HG02763 (cell line): ENCODE measurements around the gene RTF1.
A peak's percentile ranks its signal among the peaks of the same experiment; 100 is the strongest.
"Not testable (repeated sequence)": the region's sequence is repeated elsewhere in the genome, so short reads cannot be mapped to it uniquely, and the experiment has no call there.

Source experiments
- ATAC-seq: cut with Tn5 transposase; IDR thresholded peaks from one replicate; pipeline ENCODE4 v1.9.1; 2021; ENCODE audit warnings: mild to moderate bottlenecking, moderate library complexity; ENCODE audit not compliant: unreplicated experiment

Gene RTF1

GRCh38 chr15:41435037-41435786 is 18.3 kb downstream of the RTF1 start:
- ATAC-seq: no peak

DNA sequence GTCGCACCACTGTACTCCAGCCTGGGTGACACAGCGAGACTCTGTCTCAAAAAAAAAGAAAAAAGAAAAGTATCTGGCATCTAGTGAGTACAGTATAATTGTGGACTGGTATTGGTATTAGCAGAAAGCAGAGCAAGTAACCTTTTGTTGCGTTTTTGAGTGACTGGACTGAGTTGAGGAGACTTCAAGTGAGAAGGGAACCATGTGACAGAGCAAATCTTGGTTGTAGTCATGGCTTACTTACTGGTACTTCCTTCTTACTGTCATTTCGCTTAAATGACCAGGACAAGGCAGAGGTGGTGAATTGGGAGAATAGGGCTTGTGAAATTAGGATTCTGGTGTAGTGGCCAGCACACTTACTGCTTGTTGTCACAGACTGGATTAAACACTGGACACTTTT is 20.6 kb downstream of the RTF1 start:
- no peak for ATAC-seq

DNA sequence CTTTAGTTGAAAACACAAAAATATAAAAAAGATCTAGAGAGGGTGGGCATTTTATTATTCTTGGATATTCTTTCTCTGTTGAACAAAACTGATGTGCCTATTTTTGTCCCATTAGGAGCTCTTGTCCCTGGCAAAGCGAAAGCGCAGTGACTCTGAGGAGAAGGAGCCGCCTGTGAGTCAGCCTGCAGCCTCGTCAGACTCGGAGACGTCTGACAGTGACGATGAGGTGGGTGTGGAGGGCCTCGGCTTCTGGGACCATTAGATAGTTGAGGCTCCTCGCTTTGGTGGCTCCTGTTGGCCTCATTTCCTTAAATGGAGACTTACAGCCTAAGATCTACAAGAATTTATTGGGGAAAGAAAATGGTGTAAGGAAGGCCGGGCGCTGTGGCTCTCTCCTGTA is 21.3 kb downstream of the RTF1 start:
- no peak for ATAC-seq

GRCh38 chr15:41438745-41439144 is 21.9 kb downstream of the RTF1 start:
- not testable (repeated sequence) for ATAC-seq

DNA sequence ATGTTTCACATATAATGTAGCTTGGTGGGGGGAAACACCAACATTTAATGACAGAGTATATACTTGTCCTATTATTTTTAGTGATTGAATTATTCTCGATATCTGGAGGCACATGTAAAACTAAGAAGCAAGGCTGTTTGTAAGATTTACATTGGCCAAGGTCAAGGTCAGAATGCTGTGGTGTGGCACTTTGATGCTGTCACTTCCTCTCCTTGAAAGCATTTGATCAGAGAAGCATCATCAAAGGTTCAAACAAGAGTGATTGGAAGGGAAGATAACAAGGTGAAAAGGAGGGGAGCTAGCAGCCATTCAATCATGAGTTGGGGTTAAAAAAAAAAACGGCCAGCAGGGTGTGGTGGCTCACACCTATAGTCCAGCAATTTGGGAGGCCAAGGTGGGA is 26.4 kb downstream of the RTF1 start:
- no peak for ATAC-seq

DNA sequence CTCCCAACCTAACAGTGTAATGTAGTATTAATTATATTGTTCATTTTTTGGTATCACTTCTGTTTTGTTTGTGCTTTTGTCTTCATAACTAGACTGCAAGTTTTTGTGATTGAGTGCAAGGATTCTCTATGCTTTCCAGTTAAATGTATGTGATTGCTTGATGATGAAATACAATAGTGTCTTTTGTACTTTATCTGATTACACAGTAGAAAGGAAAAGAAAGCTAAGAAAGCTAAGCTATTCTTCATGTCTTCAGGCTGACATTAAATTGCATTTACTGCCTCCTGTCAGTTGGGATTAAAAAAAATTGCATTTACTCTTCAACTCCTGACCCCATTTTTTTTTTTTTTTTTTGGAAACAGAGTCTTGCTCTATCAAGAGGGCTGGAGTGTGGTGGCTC is 28.5 kb downstream of the RTF1 start:
- ATAC-seq: no peak

DNA sequence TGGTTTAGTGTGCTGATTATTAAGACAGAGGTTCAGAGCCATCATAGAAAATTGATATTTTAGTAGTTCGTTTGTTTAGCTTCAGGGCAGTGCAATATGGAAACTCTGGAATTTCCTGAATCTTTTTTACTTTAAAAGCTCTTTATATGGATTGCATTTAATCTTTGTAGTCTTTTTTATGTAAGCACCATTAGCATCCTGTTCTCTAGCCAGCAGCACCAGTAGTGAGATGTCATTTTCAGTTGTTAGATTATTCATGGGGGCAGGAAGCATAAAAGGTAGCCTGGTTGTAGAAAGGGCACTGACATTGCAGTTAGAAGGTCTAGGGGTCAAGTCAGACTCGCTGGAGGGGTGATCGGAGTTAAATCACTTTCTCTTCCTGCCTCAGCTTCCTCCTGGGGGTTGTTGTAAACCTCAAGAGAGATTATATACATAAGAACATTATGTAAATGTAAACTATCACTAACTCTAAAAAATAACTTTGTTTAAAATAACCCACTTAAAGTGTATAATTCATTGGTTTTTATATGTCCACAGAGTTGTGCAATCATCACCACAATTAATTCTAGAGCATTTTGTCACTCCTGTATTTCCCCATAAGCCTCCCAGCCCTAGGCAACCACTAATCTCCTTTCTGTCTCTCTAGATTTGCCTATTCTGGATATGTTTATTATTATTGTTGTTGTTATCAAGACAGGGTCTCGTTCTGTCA is 45.3 kb downstream of the RTF1 start:
- no peak for ATAC-seq

- no peak for ATAC-seq
These were observed 48.1 kb downstream of the RTF1 start for GRCh38 chr15:41464889-41465580.

DNA sequence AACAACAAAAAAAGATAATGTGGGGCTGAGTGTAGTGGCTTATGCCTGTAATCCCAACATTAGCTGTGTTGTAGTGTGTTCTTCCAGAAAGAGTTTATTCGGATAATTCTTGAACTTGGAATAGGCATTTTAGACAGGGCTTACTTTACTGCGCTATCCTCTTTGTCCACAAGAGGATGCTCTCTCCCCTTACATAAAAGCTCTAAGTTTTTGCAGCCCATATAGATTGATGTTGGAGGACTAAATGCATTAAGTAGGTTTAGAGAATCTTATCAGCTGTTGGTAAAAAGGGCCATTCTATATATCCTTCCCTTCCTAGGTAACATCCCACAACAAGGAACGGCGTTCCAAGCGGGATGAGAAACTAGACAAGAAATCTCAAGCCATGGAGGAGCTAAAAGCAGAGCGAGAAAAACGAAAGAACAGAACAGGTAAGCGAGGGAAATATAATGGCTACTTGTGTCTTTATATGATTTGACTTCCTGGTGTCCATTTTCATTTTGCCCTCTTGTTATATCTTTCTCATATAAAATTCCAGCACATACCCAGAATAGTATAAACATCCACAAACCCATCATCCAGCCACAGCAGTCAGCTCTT is 49.0 kb downstream of the RTF1 start:
- ATAC-seq: no peak

GRCh38 chr15:41466711-41467110 is 49.8 kb downstream of the RTF1 start:
- ATAC-seq: no peak

- not testable (repeated sequence) for ATAC-seq
These were observed 52.7 kb downstream of the RTF1 start for GRCh38 chr15:41469644-41470043.

DNA sequence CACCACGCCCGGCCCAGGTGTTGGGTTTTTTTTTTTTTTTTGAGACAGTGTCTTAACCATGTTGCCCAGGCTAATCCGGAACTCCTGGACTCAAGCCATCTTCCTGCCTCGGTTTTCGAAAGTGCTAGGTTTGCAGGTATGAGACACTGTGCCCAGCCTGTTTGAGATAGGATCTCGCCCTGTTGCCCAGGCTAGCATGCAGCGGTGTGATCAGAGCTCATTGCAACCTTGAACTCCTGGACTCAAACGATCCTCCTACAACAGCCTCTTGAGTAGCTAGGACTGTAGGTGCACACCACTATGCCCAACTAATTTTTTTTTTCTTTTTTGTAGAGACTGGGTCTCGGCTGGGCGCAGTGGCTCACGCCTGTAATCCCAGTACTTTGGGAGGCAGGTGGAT is 56.5 kb downstream of the RTF1 start:
- no peak for ATAC-seq

DNA sequence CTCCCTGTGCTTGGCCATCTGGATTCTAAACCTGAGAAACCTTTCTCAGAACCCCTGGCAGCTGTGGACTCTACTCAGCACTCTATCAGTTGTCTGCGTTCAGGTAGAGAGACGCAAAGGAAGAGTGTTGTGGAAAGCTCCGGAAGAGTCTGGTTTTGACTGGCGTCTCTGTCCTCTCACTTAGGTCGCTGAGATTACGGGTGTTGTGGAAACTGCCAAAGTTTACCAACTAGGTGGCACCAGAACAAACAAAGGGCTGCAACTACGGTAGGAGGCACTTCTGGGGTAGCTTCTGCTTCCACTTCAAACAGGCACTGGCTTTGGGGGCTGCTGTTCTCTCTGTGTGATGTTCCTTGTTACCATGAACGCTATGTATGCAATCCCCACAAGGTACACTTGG is 57.5 kb downstream of the RTF1 start:
- no peak for ATAC-seq

DNA sequence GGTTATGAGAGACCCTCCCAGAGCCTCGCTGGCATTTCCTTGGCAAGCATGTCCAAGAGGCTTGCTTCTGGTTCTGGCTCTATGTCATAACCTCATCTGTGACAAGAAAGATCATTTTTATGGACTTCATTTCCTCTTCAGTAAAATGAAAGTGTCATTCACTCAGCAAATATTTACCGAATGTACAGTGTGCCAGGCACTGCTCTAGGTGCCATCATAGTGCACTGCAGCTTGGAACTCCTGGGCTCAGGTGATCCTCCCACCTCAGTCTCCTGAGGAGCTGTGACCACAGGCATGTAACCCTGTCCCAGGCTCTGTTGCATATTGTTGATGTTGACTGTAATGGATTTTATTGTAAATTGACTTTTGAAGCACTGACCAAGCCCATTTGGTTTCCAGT is 58.0 kb downstream of the RTF1 start:
- ATAC-seq: no peak

DNA sequence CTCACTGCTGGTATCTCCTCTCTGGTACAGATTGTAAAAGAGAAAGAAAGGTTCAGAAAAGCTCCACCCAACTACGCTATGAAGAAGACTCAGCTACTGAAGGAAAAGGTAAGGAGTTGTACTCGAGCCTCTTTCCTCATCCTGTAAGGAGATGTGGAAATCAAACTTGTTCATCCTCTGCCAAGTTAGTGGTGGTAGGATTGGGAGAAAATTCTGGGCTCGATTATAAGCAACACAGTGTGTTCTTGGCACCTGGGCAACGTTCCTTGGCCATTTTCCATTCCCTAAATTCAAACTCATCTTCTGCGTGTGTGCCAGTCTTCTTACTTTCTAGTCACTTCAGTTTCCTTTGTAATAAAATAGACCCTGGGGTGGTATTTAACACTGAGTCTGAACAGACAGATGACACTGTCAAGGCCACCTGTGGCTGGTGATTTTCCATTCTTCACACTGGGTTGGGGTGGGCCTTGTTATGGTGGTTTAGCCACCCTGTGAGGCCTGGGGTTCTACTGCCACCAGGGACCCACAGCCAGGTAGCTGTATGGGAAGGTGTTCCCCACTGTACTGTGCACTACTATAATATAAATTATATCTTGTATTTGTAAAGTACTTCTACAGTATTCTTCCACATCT is 59.6 kb downstream of the RTF1 start:
- no peak for ATAC-seq

- ATAC-seq: no peak
These were observed 63.7 kb downstream of the RTF1 start for GRCh38 chr15:41480396-41481140.

- no peak for ATAC-seq
These were observed 65.4 kb downstream of the RTF1 start for GRCh38 chr15:41482110-41482877.

DNA sequence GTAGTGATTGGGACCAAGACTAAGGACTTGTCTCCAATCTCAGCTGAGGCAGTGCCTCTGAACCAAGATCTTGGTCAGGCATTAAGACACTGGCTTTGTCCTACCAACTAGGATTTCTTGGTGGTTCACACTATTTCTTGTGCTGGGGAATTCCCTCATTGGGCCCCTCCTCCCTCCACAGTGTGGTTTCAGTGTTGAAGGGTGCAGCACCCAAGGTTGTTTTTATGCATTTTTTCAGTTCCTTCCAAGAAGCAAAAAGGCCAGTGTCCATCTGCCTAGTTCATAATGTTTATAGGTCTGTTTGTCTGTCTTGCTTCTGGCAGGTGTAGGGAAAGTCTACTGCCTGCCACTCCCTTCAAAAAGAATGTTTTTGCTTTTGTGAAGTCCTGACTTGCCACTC is 66.2 kb downstream of the RTF1 start:
- ATAC-seq: peak; percentile 74

GRCh38 chr15:41483519-41483918 is 66.6 kb downstream of the RTF1 start:
- ATAC-seq: no peak
